Posterior vena cava (tissue), 2 donors: ENCODE results near the gene PAX7. TPM values are rescaled to one million over a fixed set of nuclear protein-coding genes. Genes with fewer than 3 reads are reported as not detected.
"Not testable (repeated sequence)": the region's sequence is repeated elsewhere in the genome, so short reads cannot be mapped to it uniquely, and the experiment has no call there.

Experiments used
- DNase-seq: peaks from one replicate; pipeline ENCODE4 v3.0.0-alpha.2; 2020; ENCODE audit warnings: low spot score
- intact Hi-C, 2 donors: fragments of 100-400 bp; cut with DNase I; formaldehyde crosslinking; loops; one replicate each; pipeline versions ENCODE4 v1.14.1 to v1.14.2; 2022 to 2023
- total RNA-seq, 2 donors: library from RNA; stranded (reverse); fragmentation: NEBNext Ultra II Directional; extraction: Animal tissue kit (Norgen Biotek cat#: 25700); gene quantifications; one replicate each; pipeline ENCODE4 v1.2.1, GENCODE V29; 2021
- donor health status: DM: yes; HTN: yes; CAD: no.
- donor health status: DM: yes; HTN: yes; CAD: no.

PAX7 gene
- total RNA-seq, 2 donors from 2014 or later, result not detected

- DNase-seq, result no peak
- intact Hi-C loops, result no loop called here
These were observed 55.9 kb downstream of the PAX7 start for GRCh38 chr1:18686540-18686939.

- DNase-seq, result no peak
- intact Hi-C loops, result no loop called here
These were observed 56.6 kb downstream of the PAX7 start for GRCh38 chr1:18687273-18687672.

GRCh38 chr1:18691648-18692047, 61.0 kb downstream of the PAX7 start:
- no peak for DNase-seq
- intact Hi-C loops, result no loop called here

- intact Hi-C loops, result no loop called here
- no peak for DNase-seq
These were observed 62.8 kb downstream of the PAX7 start for GRCh38 chr1:18693256-18694098.

- DNase-seq, intact Hi-C loops: not testable (repeated sequence)
These were observed 63.6 kb downstream of the PAX7 start for GRCh38 chr1:18694289-18694688.

GRCh38 chr1:18697541-18697940, 66.9 kb downstream of the PAX7 start:
- no peak for DNase-seq
- intact Hi-C loops, result no loop called here

GRCh38 chr1:18700530-18700929, 69.9 kb downstream of the PAX7 start:
- no peak for DNase-seq
- intact Hi-C loops, result no loop called here

GRCh38 chr1:18701183-18701582, 70.5 kb downstream of the PAX7 start:
- DNase-seq, result no peak
- intact Hi-C loops, result no loop called here

GRCh38 chr1:18703041-18703621, 72.5 kb downstream of the PAX7 start:
- intact Hi-C loops, result no loop called here
- DNase-seq, result no peak

- DNase-seq, result no peak
- intact Hi-C loops, result loop anchor here in 1 of 2 donors (5.0 kb wide), 1 partner anchor 699 kb away; no protein-coding TSS in a partner anchor
These were observed 75.2 kb downstream of the PAX7 start for GRCh38 chr1:18705811-18706210.

- no peak for DNase-seq
- intact Hi-C loops, result loop anchor here in 1 of 2 donors (5.0 kb wide), 1 partner anchor 700 kb away; no protein-coding TSS in a partner anchor
These were observed 77.1 kb downstream of the PAX7 start for GRCh38 chr1:18707696-18708257.

- intact Hi-C loops, result no loop called here
- no peak for DNase-seq
These were observed 79.4 kb downstream of the PAX7 start for GRCh38 chr1:18710002-18710401.

- intact Hi-C loops, result no loop called here
- DNase-seq, result no peak
These were observed 80.4 kb downstream of the PAX7 start for GRCh38 chr1:18711003-18711402.

GRCh38 chr1:18711536-18712251, 81.0 kb downstream of the PAX7 start:
- no peak for DNase-seq
- intact Hi-C loops, result no loop called here

- intact Hi-C loops, result no loop called here
- no peak for DNase-seq
These were observed 81.6 kb downstream of the PAX7 start for GRCh38 chr1:18712252-18712600.

GRCh38 chr1:18714404-18715175, 83.9 kb downstream of the PAX7 start:
- no peak for DNase-seq

GRCh38 chr1:18716112-18716784, 85.6 kb downstream of the PAX7 start:
- intact Hi-C loops, result no loop called here

More at GRCh38 chr1:18714404-18715175, 83.9 kb downstream of the PAX7 start:
- intact Hi-C loops, result no loop called here

GRCh38 chr1:18716785-18717678, 86.4 kb downstream of the PAX7 start:
- no peak for DNase-seq
- intact Hi-C loops, result no loop called here

More at GRCh38 chr1:18716112-18716784, 85.6 kb downstream of the PAX7 start:
- no peak for DNase-seq
